Breast epithelium (tissue), 3 donors: ENCODE results near the gene AZGP1.

Source experiments
- CTCF ChIP-seq, 3 donors: fragments of 450-650 bp; IDR thresholded peaks; one replicate each; pipeline ENCODE4 v1.5.1; 2016 to 2017; ENCODE audit warnings: antibody characterized with exemption in 3 of 3, mild to moderate bottlenecking in 3 of 3, moderate library complexity in 3 of 3
- POLR2A ChIP-seq: fragments of 450-650 bp; IDR thresholded peaks from one replicate; pipeline ENCODE4 v1.6.1; 2016; ENCODE audit warnings: antibody characterized with exemption, mild to moderate bottlenecking, moderate library complexity
- POLR2AphosphoS5 ChIP-seq, 3 donors: sonication (generic); formaldehyde crosslinking; IDR thresholded peaks; one replicate each; pipeline ENCODE4 v1.6.1; 2017; ENCODE audit warnings: antibody characterized with exemption in 3 of 3

GRCh38 chr7:99974681-99975080 lies 1.1 kb downstream of the AZGP1 start:
- TF ChIP-seq CTCF (IDR thresholded peaks at IDR 0.05), result no peak
- no peak for TF ChIP-seq POLR2A
- no peak for TF ChIP-seq POLR2AphosphoS5 (IDR thresholded peaks at IDR 0.05)
